Neuronal stem cell (in vitro differentiated cells): Measurements from ENCODE around the gene C4orf51.

Source experiments
- DNase-seq: peaks from one replicate; pipeline ENCODE4 v3.0.0-alpha.2; 2013; ENCODE audit warnings: low spot score
- H2AFZ ChIP-seq: one replicate; pipeline ENCODE4 v1.6.1; 2013; ENCODE audit warnings: mild to moderate bottlenecking, low read length, inconsistent platforms
- H2AK5ac ChIP-seq: 2 replicates; pipeline ENCODE4 v1.6.1; 2013; ENCODE audit warnings: low read depth, mild to moderate bottlenecking, inconsistent platforms, low read length, moderate library complexity, mixed read lengths
- H2BK120ac ChIP-seq: 2 replicates; pipeline ENCODE4 v1.6.1; 2013; ENCODE audit warnings: low read depth, mild to moderate bottlenecking, inconsistent platforms, low read length, moderate library complexity, mixed read lengths
- H2BK12ac ChIP-seq: one replicate; pipeline ENCODE4 v1.6.1; 2013; ENCODE audit warnings: low read length, inconsistent platforms
- H2BK15ac ChIP-seq: 2 replicates; pipeline ENCODE4 v1.6.1; 2013; ENCODE audit warnings: mild to moderate bottlenecking, low read length, inconsistent platforms, mixed read lengths
- H2BK5ac ChIP-seq: one replicate; pipeline ENCODE4 v1.6.1; 2013; ENCODE audit warnings: inconsistent platforms, mild to moderate bottlenecking, low read length, moderate library complexity
- H3K14ac ChIP-seq: one replicate; pipeline ENCODE4 v1.6.1; 2013; ENCODE audit warnings: low read length, inconsistent platforms
- H3K18ac ChIP-seq: 2 replicates; pipeline ENCODE4 v1.6.1; 2013; ENCODE audit warnings: low read length, inconsistent platforms
- H3K23ac ChIP-seq: 2 replicates; pipeline ENCODE4 v1.6.1; 2013; ENCODE audit warnings: low read depth, mild to moderate bottlenecking, mixed read lengths, low read length, inconsistent platforms; ENCODE audit not compliant: poor library complexity
- H3K27ac ChIP-seq: replicated peaks from 3 replicates; pipeline ENCODE4 v1.5.1; 2013; ENCODE audit warnings: low read length, inconsistent platforms
- H3K27me3 ChIP-seq, 3 experiments: 2 replicates each; pipeline ENCODE4 v1.6.1; 2013; ENCODE audit warnings: low read length in 3 of 3, mild to moderate bottlenecking in 2 of 3, inconsistent platforms in 1 of 3, low read depth in 1 of 3, mixed read lengths in 1 of 3, moderate library complexity in 1 of 3; ENCODE audit not compliant: control insufficient read depth in 3 of 3, insufficient read depth in 3 of 3
- H3K36me3 ChIP-seq, 2 donors: replicated peaks in 1 of 2; 2 replicates each; pipeline ENCODE4 v1.6.1; 2013; ENCODE audit warnings: low read length in 2 of 2; ENCODE audit not compliant: control insufficient read depth in 2 of 2, insufficient read depth in 2 of 2
- H3K4ac ChIP-seq: 2 replicates; pipeline ENCODE4 v1.6.1; 2013; ENCODE audit warnings: inconsistent platforms, mild to moderate bottlenecking, low read length, moderate library complexity
- H3K4me1 ChIP-seq, 2 donors: 1 replicate in 1 of 2; 2 replicates in 1 of 2; pipeline ENCODE4 v1.6.1; 2013; ENCODE audit warnings: low read length in 2 of 2, low read depth in 1 of 2; ENCODE audit not compliant: control insufficient read depth in 2 of 2, insufficient read depth in 1 of 2
- H3K4me2 ChIP-seq: one replicate; pipeline ENCODE4 v1.6.1; 2013; ENCODE audit warnings: mild to moderate bottlenecking, low read length, inconsistent platforms; ENCODE audit not compliant: insufficient read depth, poor library complexity, severe bottlenecking
- H3K4me3 ChIP-seq, 2 donors: 2 replicates each; pipeline ENCODE4 v1.5.1; 2013; ENCODE audit warnings: low read length in 2 of 2, mild to moderate bottlenecking in 2 of 2, inconsistent platforms in 1 of 2, moderate library complexity in 1 of 2
- H3K79me1 ChIP-seq: one replicate; pipeline ENCODE4 v1.6.1; 2013; ENCODE audit warnings: low read depth, mild to moderate bottlenecking, inconsistent platforms, low read length, moderate library complexity
- H3K9ac ChIP-seq: one replicate; pipeline ENCODE4 v1.6.1; 2013; ENCODE audit warnings: mild to moderate bottlenecking, low read depth, low read length, inconsistent platforms; ENCODE audit not compliant: poor library complexity
- H3K9me3 ChIP-seq, 2 donors: replicated peaks in 1 of 2; 2 replicates each; pipeline versions ENCODE3 to v1.6.1; 2013; ENCODE audit warnings: low read length in 2 of 2, mild to moderate bottlenecking in 2 of 2, inconsistent platforms in 1 of 2, low read depth in 1 of 2, mixed read lengths in 1 of 2, moderate library complexity in 1 of 2; ENCODE audit not compliant: control insufficient read depth in 2 of 2, insufficient read depth in 1 of 2
- H4K8ac ChIP-seq: one replicate; pipeline ENCODE4 v1.6.1; 2013; ENCODE audit warnings: low read depth, mild to moderate bottlenecking, inconsistent platforms, low read length, moderate library complexity
- H4K91ac ChIP-seq: one replicate; pipeline ENCODE4 v1.6.1; 2013; ENCODE audit warnings: low read length, low read depth, mild to moderate bottlenecking, inconsistent platforms; ENCODE audit not compliant: poor library complexity
- WGBS, 2 donors: extraction: QIAGEN DNeasy Blood & Tissue Kit; methylation state at CpG; one replicate each; pipeline ENCODE4 v1.1.7; 2013; ENCODE audit warnings: missing lambda C conversion rate in 2 of 2, mixed read lengths in 1 of 2; ENCODE audit not compliant: insufficient read length in 2 of 2, insufficient replicate concordance in 1 of 2; ENCODE audit errors: extremely low coverage in 2 of 2; 5-methylcytosine and 5-hydroxymethylcytosine counted together

Gene C4orf51

DNA sequence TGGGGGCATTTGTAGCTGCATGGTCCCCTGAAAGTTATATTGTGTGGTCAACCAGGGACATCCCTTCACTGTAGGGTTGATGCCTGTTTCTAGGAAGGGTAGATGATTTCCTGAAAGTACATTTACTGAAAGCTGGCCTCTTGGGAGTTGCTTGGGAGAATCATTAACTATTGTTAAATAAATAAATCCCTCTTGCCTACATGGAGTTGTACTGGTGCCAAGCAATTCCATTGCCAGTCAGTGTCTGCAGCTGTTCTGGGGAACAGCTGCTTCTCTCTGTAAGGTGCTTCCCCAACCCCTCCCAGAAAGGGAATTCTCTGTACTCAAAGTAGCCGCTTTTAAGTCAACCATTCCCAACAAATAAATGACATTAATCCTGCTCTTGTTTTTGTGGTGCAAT, 51.1 kb downstream of the C4orf51 start:
- Histone ChIP-seq H3K27me3 (no peaks in the 10 kb centered on the region), H3K36me3 (no peaks in the 10 kb centered on the region), H3K18ac (no peak overlapping the region), H3K14ac (no peak overlapping the region), H2BK5ac (no peak overlapping the region), H3K23ac (no peak overlapping the region), H3K4me1 (peaks cover 21 to 27% of the 10 kb centered on the region in 2 donors), H3K9ac (no peak overlapping the region), H2BK15ac (no peak overlapping the region), H2BK120ac (no peak overlapping the region), H4K91ac (no peak overlapping the region), H3K4ac (no peak overlapping the region), H3K79me1 (no peaks in the 10 kb centered on the region), H2AK5ac (no peak overlapping the region), H3K9me3 (no peaks in the 10 kb centered on the region), H4K8ac (no peak overlapping the region), H3K27ac (no peak overlapping the region), H2AFZ (peak overlapping the region; percentile 38), H3K4me2 (no peak overlapping the region), H2BK12ac (no peak overlapping the region), H3K4me3 (no peak overlapping the region)
- no CpG with 5 or more reads among the region's 1 CpG for WGBS, 2 donors
- no peak for DNase-seq

DNA sequence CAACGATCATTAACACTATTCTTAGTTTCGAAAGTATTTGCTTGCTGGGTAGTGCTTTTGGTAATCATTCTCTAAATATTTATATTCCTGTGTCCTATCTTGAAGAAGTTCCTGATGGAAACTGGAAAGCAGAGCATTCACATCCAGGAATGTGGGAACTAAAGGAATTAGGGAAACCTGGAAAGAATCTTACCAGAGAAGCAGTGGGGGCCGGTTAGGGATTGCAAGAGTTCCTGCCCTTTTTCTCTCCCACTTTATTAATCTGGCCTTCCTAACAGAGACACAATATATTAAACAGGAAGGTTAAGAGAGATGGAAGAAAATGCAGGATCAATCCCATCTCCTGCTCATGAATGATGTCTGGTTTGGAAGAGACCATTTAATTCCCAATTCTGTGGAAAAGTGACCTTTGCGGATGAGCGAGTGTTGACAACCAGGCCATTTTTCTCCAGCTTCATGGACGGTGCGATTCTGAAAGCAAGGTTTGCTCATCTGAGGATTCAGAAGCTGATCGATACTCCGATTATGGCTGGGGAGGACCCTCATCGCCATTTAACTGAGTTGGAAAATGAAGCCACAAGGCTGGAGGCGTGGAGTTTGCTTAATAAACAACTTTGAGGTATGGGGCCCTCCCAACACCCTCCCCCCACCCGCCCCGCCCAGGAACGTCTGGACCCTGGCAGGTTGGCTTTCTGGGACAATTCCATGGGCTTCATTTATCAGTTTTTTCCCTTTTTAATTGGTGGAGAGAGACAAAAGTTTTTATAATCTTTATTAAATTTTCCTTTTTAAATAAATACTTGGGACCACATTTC, 52.3 kb downstream of the C4orf51 start:
- no peak overlapping the region for H4K91ac ChIP-seq
- no peaks in the 10 kb centered on the region for H3K9me3 ChIP-seq
- no peak overlapping the region for H3K14ac ChIP-seq
- H2BK5ac ChIP-seq, result no peak overlapping the region
- no peak overlapping the region for H3K23ac ChIP-seq
- H3K4ac ChIP-seq, result no peak overlapping the region
- no peak overlapping the region for H2BK15ac ChIP-seq
- no peak for DNase-seq
- no CpG with 5 or more reads among the region's 14 CpGs for WGBS, 2 donors
- no peak overlapping the region for H2AK5ac ChIP-seq
- no peaks in the 10 kb centered on the region for H3K36me3 ChIP-seq
- no peaks in the 10 kb centered on the region for H3K27me3 ChIP-seq
- H2BK120ac ChIP-seq, result no peak overlapping the region
- H3K4me2 ChIP-seq, result peak overlapping the region; percentile 38
- peak overlapping the region; percentile 84 for H3K18ac ChIP-seq
- peak overlapping the region; percentile 87 for H2AFZ ChIP-seq
- no peak overlapping the region for H4K8ac ChIP-seq
- H3K4me3 ChIP-seq, result peak overlapping the region in 1 of 2 donors; percentile 44
- H2BK12ac ChIP-seq, result no peak overlapping the region
- H3K27ac ChIP-seq, result peak overlapping the region; percentile 67
- no peaks in the 10 kb centered on the region for H3K79me1 ChIP-seq
- no peak overlapping the region for H3K9ac ChIP-seq
- peaks cover 25 to 36% of the 10 kb centered on the region in 2 donors for H3K4me1 ChIP-seq

DNA sequence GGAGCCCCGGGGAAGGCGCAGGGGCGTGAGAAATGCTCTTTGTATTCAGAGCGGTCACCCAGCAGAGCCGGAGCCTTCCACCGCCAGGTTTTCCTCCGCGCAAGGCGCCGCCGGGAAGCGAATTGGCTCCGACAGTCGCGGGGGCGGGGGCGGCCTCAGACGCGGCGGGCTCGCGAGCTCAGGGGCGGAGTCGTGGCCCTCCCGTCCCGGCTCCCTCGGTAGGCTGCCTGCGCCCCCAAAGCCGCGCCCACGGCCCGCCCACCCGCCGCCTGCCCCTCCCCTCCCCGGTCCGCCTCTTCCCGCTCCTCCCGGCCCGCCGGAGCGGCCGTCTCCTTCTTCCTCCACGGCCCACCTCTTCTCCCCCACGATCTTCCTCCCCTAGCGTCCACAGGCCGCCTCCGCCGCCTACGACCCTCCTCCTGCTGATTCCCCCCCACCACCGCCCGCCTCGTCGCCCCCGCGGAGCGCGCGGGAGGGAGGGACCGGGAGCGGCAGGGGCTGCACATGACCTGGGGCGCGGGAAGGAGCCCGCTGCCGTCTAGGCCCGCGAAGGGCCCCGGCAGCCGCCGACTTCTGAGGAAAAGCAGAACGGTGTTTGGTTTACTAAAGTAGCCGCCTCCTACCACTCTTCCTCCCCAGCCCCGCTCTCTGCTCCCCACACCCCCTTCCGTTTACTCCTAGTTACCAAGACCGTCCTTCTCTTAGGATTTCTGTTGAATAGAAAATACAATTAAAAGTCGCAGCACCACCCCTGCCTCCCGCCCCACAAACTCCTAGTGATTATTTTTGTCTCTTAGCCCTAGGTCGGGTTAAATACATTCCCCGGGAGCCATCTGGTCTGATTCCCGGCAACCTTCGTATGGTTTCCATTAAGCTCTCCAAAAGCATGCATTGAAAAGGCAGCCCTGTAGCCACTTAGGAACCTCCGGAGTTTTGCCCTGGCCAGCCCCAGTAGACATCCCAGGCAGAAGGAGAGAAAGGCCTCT, 53.2 kb downstream of the C4orf51 start:
- H3K23ac ChIP-seq, result peak overlapping the region; percentile 52
- peak overlapping the region; percentile 87 for H2AFZ ChIP-seq
- H4K8ac ChIP-seq, result peak overlapping the region; percentile 74
- H3K27me3 ChIP-seq, result no peaks in the 10 kb centered on the region
- H2BK120ac ChIP-seq, result peak overlapping the region; percentile 29
- DNase-seq, result peak; percentile 88
- WGBS, 2 donors, result no CpG with 5 or more reads among the region's 81 CpGs
- no peaks in the 10 kb centered on the region for H3K9me3 ChIP-seq
- H3K14ac ChIP-seq, result no peak overlapping the region
- peak overlapping the region; percentile 89 for H3K9ac ChIP-seq
- H2BK5ac ChIP-seq, result no peak overlapping the region
- no peaks in the 10 kb centered on the region for H3K36me3 ChIP-seq
- H3K18ac ChIP-seq, result peak overlapping the region; percentile 99
- H3K4me1 ChIP-seq, result peaks cover 25 to 36% of the 10 kb centered on the region in 2 donors
- H2BK15ac ChIP-seq, result peak overlapping the region; percentile 51
- peak overlapping the region; percentile 60 for H3K4me2 ChIP-seq
- no peak overlapping the region for H2AK5ac ChIP-seq
- H3K79me1 ChIP-seq, result no peaks in the 10 kb centered on the region
- peak overlapping the region; percentile 61 for H4K91ac ChIP-seq
- peak overlapping the region; percentile 92 for H3K27ac ChIP-seq
- H2BK12ac ChIP-seq, result no peak overlapping the region
- peak overlapping the region; percentile 86 for H3K4ac ChIP-seq
- peak overlapping the region; percentile 44 to 80 for H3K4me3 ChIP-seq

DNA sequence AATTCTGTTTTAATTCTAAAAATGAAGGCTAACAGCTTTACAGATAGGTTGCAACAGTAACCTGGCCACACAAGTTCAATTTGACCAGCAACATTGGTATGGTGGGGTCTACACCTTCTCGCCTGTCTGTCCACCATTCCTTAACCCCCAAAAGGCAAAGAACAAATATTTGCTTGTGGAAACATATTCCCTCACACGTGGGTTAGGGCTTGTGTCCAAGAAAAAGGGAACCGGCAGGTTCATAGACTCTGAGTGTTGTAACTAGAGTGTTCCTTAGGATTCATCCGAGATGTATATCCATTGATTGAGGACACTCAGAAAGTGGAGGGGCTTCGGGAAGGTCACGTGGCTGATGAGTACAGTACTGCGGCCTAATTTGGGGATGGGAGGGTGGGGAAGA, 54.1 kb downstream of the C4orf51 start:
- no peak overlapping the region for H3K18ac ChIP-seq
- peak overlapping the region; percentile 87 for H2AFZ ChIP-seq
- H3K4me1 ChIP-seq, result peaks cover 25 to 36% of the 10 kb centered on the region in 2 donors
- no peaks in the 10 kb centered on the region for H3K27me3 ChIP-seq
- no peaks in the 10 kb centered on the region for H3K9me3 ChIP-seq
- no peak overlapping the region for H3K23ac ChIP-seq
- no peak overlapping the region for H3K4me2 ChIP-seq
- no peak overlapping the region for H3K4me3 ChIP-seq
- no peaks in the 10 kb centered on the region for H3K36me3 ChIP-seq
- H4K91ac ChIP-seq, result no peak overlapping the region
- no peak overlapping the region for H3K9ac ChIP-seq
- no peak overlapping the region for H2BK12ac ChIP-seq
- no peak overlapping the region for H2BK120ac ChIP-seq
- H2BK15ac ChIP-seq, result no peak overlapping the region
- no peak overlapping the region for H2AK5ac ChIP-seq
- H3K14ac ChIP-seq, result no peak overlapping the region
- H3K4ac ChIP-seq, result no peak overlapping the region
- WGBS, 2 donors, result no CpG with 5 or more reads among the region's 7 CpGs
- no peaks in the 10 kb centered on the region for H3K79me1 ChIP-seq
- DNase-seq, result no peak
- no peak overlapping the region for H2BK5ac ChIP-seq
- H3K27ac ChIP-seq, result peak overlapping the region; percentile 92
- H4K8ac ChIP-seq, result no peak overlapping the region
